SK-N-SH treated with all-trans-retinoic acid at 6 μM for 48 hours (cell line): ENCODE measurements around the gene ANP32B.

Source experiments
- ARNTL ChIP-seq: fragments of 450-650 bp; formaldehyde crosslinking; IDR thresholded peaks from 2 replicates; pipeline ENCODE4 v1.5.0; 2020; ENCODE audit warnings: low read depth, mild to moderate bottlenecking, moderate library complexity, borderline replicate concordance
- BACH2 ChIP-seq: fragments of 250-450 bp; sonication (Bioruptor Pico); IDR thresholded peaks from 2 replicates; pipeline ENCODE4 v1.9.0; 2021; ENCODE audit warnings: mild to moderate bottlenecking, borderline replicate concordance
- GLIS3 ChIP-seq: fragments of 250-450 bp; sonication (Bioruptor Pico); IDR thresholded peaks from 2 replicates; pipeline ENCODE4 v1.5.0; 2020; ENCODE audit warnings: mild to moderate bottlenecking, moderate library complexity
- OSR1 ChIP-seq: fragments of 250-450 bp; sonication (Bioruptor Pico); IDR thresholded peaks from 2 replicates; pipeline ENCODE4 v1.8.0; 2022; ENCODE audit warnings: moderate library complexity, mild to moderate bottlenecking, inconsistent platforms
- RARB ChIP-seq: fragments of 250-450 bp; sonication (Bioruptor Pico); IDR thresholded peaks from 2 replicates; pipeline ENCODE4 v1.8.0; 2021; ENCODE audit warnings: mild to moderate bottlenecking, moderate library complexity
- ZFP30 ChIP-seq: fragments of 450-650 bp; formaldehyde crosslinking; IDR thresholded peaks from 2 replicates; pipeline ENCODE4 v1.5.0; 2022; ENCODE audit warnings: mild to moderate bottlenecking, moderate library complexity
- ZNF8 ChIP-seq: fragments of 450-650 bp; formaldehyde crosslinking; IDR thresholded peaks from 2 replicates; pipeline ENCODE4 v1.5.0; 2020; ENCODE audit warnings: mild to moderate bottlenecking, moderate library complexity
- TF ChIP-seq, protein P1 (sequence below): fragments of 250-450 bp; sonication (Bioruptor Pico); IDR thresholded peaks from 2 replicates; pipeline ENCODE4 v1.8.0; 2020; ENCODE audit warnings: mild to moderate bottlenecking, moderate library complexity, borderline replicate concordance

DNA sequence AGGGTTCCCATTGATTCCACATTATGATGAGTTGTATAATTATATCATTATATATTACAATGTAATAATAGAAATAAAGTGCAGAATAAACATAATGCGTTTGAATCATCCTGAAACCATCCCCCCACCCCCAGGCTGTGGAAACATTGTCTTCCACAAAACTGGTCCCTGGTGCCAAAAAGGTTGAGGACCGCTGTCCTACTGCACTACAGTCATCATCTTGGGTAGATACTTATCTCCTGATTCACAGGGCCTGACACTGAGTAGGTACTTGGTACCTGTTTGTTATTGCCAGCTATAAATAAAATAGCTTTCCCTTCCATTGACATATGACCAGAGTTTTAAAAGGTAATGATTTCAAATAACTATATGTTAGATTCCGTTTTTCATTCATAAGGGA is 25.6 kb downstream of the ANP32B start:
- TF ChIP-seq GLIS3 (CRISPR knock-in tag) (no peak), ZFP30 (CRISPR knock-in tag) (no peak), ARNTL (no peak), BACH2 (no peak), RARB (CRISPR knock-in tag) (no peak), ZNF8 (CRISPR knock-in tag) (no peak), OSR1 (CRISPR knock-in tag) (no peak)
- TF ChIP-seq, protein P1, sequence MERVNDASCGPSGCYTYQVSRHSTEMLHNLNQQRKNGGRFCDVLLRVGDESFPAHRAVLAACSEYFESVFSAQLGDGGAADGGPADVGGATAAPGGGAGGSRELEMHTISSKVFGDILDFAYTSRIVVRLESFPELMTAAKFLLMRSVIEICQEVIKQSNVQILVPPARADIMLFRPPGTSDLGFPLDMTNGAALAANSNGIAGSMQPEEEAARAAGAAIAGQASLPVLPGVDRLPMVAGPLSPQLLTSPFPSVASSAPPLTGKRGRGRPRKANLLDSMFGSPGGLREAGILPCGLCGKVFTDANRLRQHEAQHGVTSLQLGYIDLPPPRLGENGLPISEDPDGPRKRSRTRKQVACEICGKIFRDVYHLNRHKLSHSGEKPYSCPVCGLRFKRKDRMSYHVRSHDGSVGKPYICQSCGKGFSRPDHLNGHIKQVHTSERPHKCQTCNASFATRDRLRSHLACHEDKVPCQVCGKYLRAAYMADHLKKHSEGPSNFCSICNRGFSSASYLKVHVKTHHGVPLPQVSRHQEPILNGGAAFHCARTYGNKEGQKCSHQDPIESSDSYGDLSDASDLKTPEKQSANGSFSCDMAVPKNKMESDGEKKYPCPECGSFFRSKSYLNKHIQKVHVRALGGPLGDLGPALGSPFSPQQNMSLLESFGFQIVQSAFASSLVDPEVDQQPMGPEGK (CRISPR knock-in tag) = no peak
